Neutrophil (primary cell): ENCODE results near the gene ASXL2.
"Not testable (repeated sequence)": the region's sequence is repeated elsewhere in the genome, so short reads cannot be mapped to it uniquely, and the experiment has no call there.

Experiments
- H3K27ac ChIP-seq: fragments of 200-600 bp; sonication (generic); 2 replicates; pipeline ENCODE4 v1.5.1; 2016; ENCODE audit warnings: mild to moderate bottlenecking, moderate library complexity
- H3K27me3 ChIP-seq: fragments of 200-600 bp; sonication (generic); 2 replicates; pipeline ENCODE4 v1.6.0; 2016; ENCODE audit warnings: mild to moderate bottlenecking
- H3K36me3 ChIP-seq: fragments of 200-600 bp; sonication (generic); 2 replicates; pipeline ENCODE4 v1.5.1; 2017
- H3K4me1 ChIP-seq, 2 experiments: fragments of 200-600 bp in 1 of 2; sonication (generic) in 1 of 2; 1 replicate in 1 of 2; 2 replicates in 1 of 2; pipeline versions ENCODE4 v1.5.1 to v1.6.1; 2013 to 2016; ENCODE audit warnings: low read depth in 1 of 2, low read length in 1 of 2, mild to moderate bottlenecking in 1 of 2, moderate library complexity in 1 of 2; ENCODE audit not compliant: control insufficient read depth in 1 of 2, insufficient read depth in 1 of 2
- H3K4me3 ChIP-seq, 2 experiments: fragments of 200-600 bp in 1 of 2; sonication (generic) in 1 of 2; 1 replicate in 1 of 2; 2 replicates in 1 of 2; pipeline ENCODE4 v1.5.1; 2013 to 2016; ENCODE audit warnings: low read depth in 1 of 2, low read length in 1 of 2, mild to moderate bottlenecking in 1 of 2, moderate library complexity in 1 of 2
- H3K9me3 ChIP-seq: fragments of 200-600 bp; sonication (generic); 2 replicates; pipeline ENCODE4 v1.5.1; 2016
- CTCF ChIP-seq: fragments of 200-600 bp; sonication (generic); IDR thresholded peaks from 2 replicates; pipeline ENCODE4 v1.5.1; 2016; ENCODE audit warnings: antibody characterized with exemption

Gene ASXL2

GRCh38 chr2:25917832-25918231 lies 39.5 kb upstream of the ASXL2 start:
- Histone ChIP-seq H3K27ac (no peak overlapping the region), H3K36me3 (no peaks in the 10 kb centered on the region), H3K4me1 (peaks cover 0 to 2% of the 10 kb centered on the region in 2 experiments), H3K9me3 (no peaks in the 10 kb centered on the region), H3K27me3 (peaks cover 18% of the 10 kb centered on the region), H3K4me3 (no peak overlapping the region)
- TF ChIP-seq CTCF, result no peak

- H3K36me3 ChIP-seq, H3K4me1 ChIP-seq, H3K27ac ChIP-seq, H3K9me3 ChIP-seq, H3K4me3 ChIP-seq: not testable (repeated sequence)
- peaks cover 18% of the 10 kb centered on the region for H3K27me3 ChIP-seq
Observed at GRCh38 chr2:25917411-25917810, 39.1 kb upstream of the ASXL2 start.

GRCh38 chr2:25915944-25916772 lies 37.9 kb upstream of the ASXL2 start:
- not testable (repeated sequence) for H3K36me3 ChIP-seq, H3K4me3 ChIP-seq, H3K9me3 ChIP-seq, H3K27ac ChIP-seq, H3K4me1 ChIP-seq
- peaks cover 18% of the 10 kb centered on the region for H3K27me3 ChIP-seq

GRCh38 chr2:25915411-25915810 lies 37.1 kb upstream of the ASXL2 start:
- not testable (repeated sequence) for H3K36me3 ChIP-seq, H3K9me3 ChIP-seq, H3K4me1 ChIP-seq, H3K4me3 ChIP-seq, H3K27ac ChIP-seq
- H3K27me3 ChIP-seq, result peaks cover 18% of the 10 kb centered on the region

- not testable (repeated sequence) for H3K36me3 ChIP-seq, H3K27ac ChIP-seq, H3K9me3 ChIP-seq, H3K4me3 ChIP-seq, H3K4me1 ChIP-seq
- peaks cover 18% of the 10 kb centered on the region for H3K27me3 ChIP-seq
Observed at GRCh38 chr2:25913696-25913973, 35.3 kb upstream of the ASXL2 start.

GRCh38 chr2:25912851-25913695 lies 34.8 kb upstream of the ASXL2 start:
- H3K36me3 ChIP-seq, result no peaks in the 10 kb centered on the region
- no peaks in the 10 kb centered on the region for H3K9me3 ChIP-seq
- H3K27ac ChIP-seq, result no peak overlapping the region
- no peak for TF ChIP-seq CTCF
- H3K4me3 ChIP-seq, result no peak overlapping the region
- peaks cover 18% of the 10 kb centered on the region for H3K27me3 ChIP-seq
- peaks cover 0 to 2% of the 10 kb centered on the region in 2 experiments for H3K4me1 ChIP-seq

- not testable (repeated sequence) for H3K27ac ChIP-seq, H3K9me3 ChIP-seq, H3K4me3 ChIP-seq, H3K27me3 ChIP-seq, H3K36me3 ChIP-seq, H3K4me1 ChIP-seq
Observed at GRCh38 chr2:25909574-25909973, 31.3 kb upstream of the ASXL2 start.

- Histone ChIP-seq H3K27me3 (no peaks in the 10 kb centered on the region), H3K4me3 (no peak overlapping the region), H3K9me3 (no peaks in the 10 kb centered on the region), H3K36me3 (no peaks in the 10 kb centered on the region), H3K27ac (no peak overlapping the region), H3K4me1 (no peaks in the 10 kb centered on the region)
- no peak for TF ChIP-seq CTCF
Observed at GRCh38 chr2:25905126-25905525, 26.8 kb upstream of the ASXL2 start.
